ENCODE data around the gene SHMT2. TPM values are rescaled to one million over a fixed set of nuclear protein-coding genes. Genes with fewer than 3 reads are reported as not detected.

SHMT2 gene
- total and polyA plus RNA-seq, 2 of the 13 experiments (the other 11 are each of a cell fraction or from before 2014, with no cell fraction given): 181 to 393 TPM

DNA sequence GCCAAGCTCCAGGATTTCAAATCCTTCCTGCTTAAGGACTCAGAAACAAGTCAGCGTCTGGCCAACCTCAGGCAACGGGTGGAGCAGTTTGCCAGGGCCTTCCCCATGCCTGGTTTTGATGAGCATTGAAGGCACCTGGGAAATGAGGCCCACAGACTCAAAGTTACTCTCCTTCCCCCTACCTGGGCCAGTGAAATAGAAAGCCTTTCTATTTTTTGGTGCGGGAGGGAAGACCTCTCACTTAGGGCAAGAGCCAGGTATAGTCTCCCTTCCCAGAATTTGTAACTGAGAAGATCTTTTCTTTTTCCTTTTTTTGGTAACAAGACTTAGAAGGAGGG lies 4.7 kb downstream of the SHMT2 start:
- peaks cover 0 to under 1% of the 10 kb centered on the region in 2 experiments; a peak in 2 of 5 replicates for H3K27me3 ChIP-seq (ENCODE audit: control insufficient read depth in 1 of 2, insufficient read depth in 2 of 2, low read length in 2 of 2)
- peaks cover 12% of the 10 kb centered on the region; the same call in 1 of the 2 replicates for H4K20me1 ChIP-seq (ENCODE audit: insufficient read depth, low read length)
- TF ChIP-seq HNRNPL (IDR thresholded peaks at IDR 0.05; ENCODE audit: low read depth, low read length) (no peak), HDAC2 (CRISPR knock-in tag; IDR thresholded peaks at IDR 0.05) (no peak), TEAD3 (CRISPR knock-in tag; optimal IDR thresholded peaks at IDR 0.05; ENCODE audit: borderline replicate concordance) (no peak), POLR2G (IDR thresholded peaks at IDR 0.05; ENCODE audit: low read depth, low read length) (peak; percentile 52), ELF1 (CRISPR knock-in tag; IDR thresholded peaks at IDR 0.05) (no peak), ZNF724P (CRISPR knock-in tag; IDR thresholded peaks at IDR 0.05; ENCODE audit: borderline replicate concordance) (no peak)
- TF ChIP-seq, protein P1, sequence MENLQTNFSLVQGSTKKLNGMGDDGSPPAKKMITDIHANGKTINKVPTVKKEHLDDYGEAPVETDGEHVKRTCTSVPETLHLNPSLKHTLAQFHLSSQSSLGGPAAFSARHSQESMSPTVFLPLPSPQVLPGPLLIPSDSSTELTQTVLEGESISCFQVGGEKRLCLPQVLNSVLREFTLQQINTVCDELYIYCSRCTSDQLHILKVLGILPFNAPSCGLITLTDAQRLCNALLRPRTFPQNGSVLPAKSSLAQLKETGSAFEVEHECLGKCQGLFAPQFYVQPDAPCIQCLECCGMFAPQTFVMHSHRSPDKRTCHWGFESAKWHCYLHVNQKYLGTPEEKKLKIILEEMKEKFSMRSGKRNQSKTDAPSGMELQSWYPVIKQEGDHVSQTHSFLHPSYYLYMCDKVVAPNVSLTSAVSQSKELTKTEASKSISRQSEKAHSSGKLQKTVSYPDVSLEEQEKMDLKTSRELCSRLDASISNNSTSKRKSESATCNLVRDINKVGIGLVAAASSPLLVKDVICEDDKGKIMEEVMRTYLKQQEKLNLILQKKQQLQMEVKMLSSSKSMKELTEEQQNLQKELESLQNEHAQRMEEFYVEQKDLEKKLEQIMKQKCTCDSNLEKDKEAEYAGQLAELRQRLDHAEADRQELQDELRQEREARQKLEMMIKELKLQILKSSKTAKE (CRISPR knock-in tag; IDR thresholded peaks at IDR 0.05; ENCODE audit: borderline replicate concordance): no peak
- no peak overlapping the region for H3K4me3 ChIP-seq (replicated peaks in 1 of 3; ENCODE audit: insufficient read depth in 1 of 3, low read depth in 2 of 3, low read length in 3 of 3)
- WGBS (ENCODE audit: low lambda C conversion rate): 92% methylated on average over 3 of the region's 3 CpGs
- no peak overlapping the region for H3K27ac ChIP-seq (ENCODE audit: extremely low read length, insufficient read depth, low read length)
- no peak overlapping the region for H2AFZ ChIP-seq (ENCODE audit: low read length)
- peaks cover 20 to 34% of the 10 kb centered on the region in 2 experiments for H3K36me3 ChIP-seq (replicated peaks in 1 of 2; ENCODE audit: control insufficient read depth in 1 of 2, insufficient read depth in 2 of 2, low read length in 2 of 2)
- ATAC-seq: no peak
- no peak for FAIRE-seq
- intact Hi-C loops (cut with micrococcal nuclease; ENCODE audit: unreplicated experiment): no loop called here
- peaks cover 28% of the 10 kb centered on the region for H3K79me2 ChIP-seq (ENCODE audit: insufficient read depth, low read length)
- no peak overlapping the region for H3K4me2 ChIP-seq (ENCODE audit: low read depth, low read length)
- H3K9ac ChIP-seq (ENCODE audit: insufficient read depth, low read depth, low read length): no peak overlapping the region
- H3K9me3 ChIP-seq (ENCODE audit: low read length): no peaks in the 10 kb centered on the region
- ChIA-PET POLR2A (no interaction called here), CTCF (ENCODE audit: low intra/inter-chr PET ratio, low total read pairs) (interaction anchor here (11.7 kb wide), 1 partner anchor 20 kb away, joined by 308 read pairs; the partner anchor contains the start of gene NXPH4)
- no TSS peak for BruUV-seq (replicated peaks)
- in situ Hi-C loops (cut with HindIII; ENCODE audit: extremely low pct_ligation_motif_present, low pct_unique_long_range_greater_than_20kb): no loop called here
- peaks cover 74% of the 10 kb centered on the region for H3K4me1 ChIP-seq (ENCODE audit: insufficient read depth, low read length)
- DNase-seq (ENCODE audit: low spot score): no peak

Data from HepG2 (cell line).